Parathyroid adenoma (tissue), 2 donors: ENCODE data around the gene ACP5.

Experiments used
- H2AFZ ChIP-seq: fragments of 300-600 bp; sonication (generic); one replicate; pipeline ENCODE4 v1.7.0; 2017; ENCODE audit warnings: antibody characterized with exemption, mild to moderate bottlenecking
- H3K27ac ChIP-seq: fragments of 300-600 bp; sonication (generic); one replicate; pipeline ENCODE4 v1.7.0; 2017
- H3K27me3 ChIP-seq: fragments of 300-600 bp; sonication (generic); one replicate; pipeline ENCODE4 v1.7.0; 2017; ENCODE audit warnings: low read length; ENCODE audit not compliant: control insufficient read depth, insufficient read depth
- H3K36me3 ChIP-seq: fragments of 300-600 bp; sonication (generic); one replicate; pipeline ENCODE4 v1.7.0; 2017; ENCODE audit warnings: low read length; ENCODE audit not compliant: control insufficient read depth, insufficient read depth
- H3K4me1 ChIP-seq: fragments of 300-600 bp; sonication (generic); one replicate; pipeline ENCODE4 v1.7.0; 2017; ENCODE audit warnings: control low read depth
- H3K4me2 ChIP-seq: fragments of 300-600 bp; sonication (generic); one replicate; pipeline ENCODE4 v1.7.0; 2017; ENCODE audit warnings: low read length
- H3K4me3 ChIP-seq: fragments of 300-600 bp; sonication (generic); one replicate; pipeline ENCODE4 v1.7.0; 2017; ENCODE audit warnings: low read depth, low read length
- H3K79me2 ChIP-seq: fragments of 300-600 bp; sonication (generic); one replicate; pipeline ENCODE4 v1.7.0; 2017; ENCODE audit warnings: control low read depth
- H3K9ac ChIP-seq: fragments of 300-600 bp; sonication (generic); one replicate; pipeline ENCODE4 v1.7.0; 2017; ENCODE audit warnings: mild to moderate bottlenecking
- H3K9me3 ChIP-seq: fragments of 300-600 bp; sonication (generic); one replicate; pipeline ENCODE4 v1.7.0; 2017; ENCODE audit warnings: low read length; ENCODE audit not compliant: control insufficient read depth
- TF ChIP-seq, protein P1 (sequence below): fragments of 300-600 bp; sonication (generic); IDR thresholded peaks from one replicate; pipeline ENCODE4 v1.7.0; 2017; ENCODE audit warnings: antibody characterized with exemption, mild to moderate bottlenecking
- donor health status: primary hyperparathyroidism.

Gene ACP5

DNA sequence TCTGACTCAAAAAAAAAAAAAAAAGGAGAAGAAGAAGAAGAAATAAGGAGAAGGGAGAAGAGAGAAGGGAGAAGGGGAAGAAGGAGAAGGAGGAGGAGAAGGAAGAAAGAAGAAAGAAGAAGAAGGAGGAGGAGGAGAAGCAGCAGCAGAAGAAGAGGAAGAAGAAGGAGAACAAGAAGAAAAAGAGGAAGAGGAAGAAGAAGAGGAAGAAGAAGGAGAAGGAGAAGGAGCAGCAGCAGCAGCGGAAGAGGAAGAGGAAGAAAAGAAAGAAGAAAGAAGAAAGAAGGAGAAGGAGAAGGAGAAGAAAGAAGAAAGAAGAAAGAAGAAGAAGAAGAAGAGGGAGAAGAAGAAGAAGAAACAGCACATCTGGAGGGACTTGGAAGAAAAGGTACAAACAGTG, 42.9 kb downstream of the ACP5 start:
- Histone ChIP-seq H2AFZ (peak overlapping the region; percentile 22), H3K79me2 (no peaks in the 10 kb centered on the region), H3K4me1 (peaks cover 5% of the 10 kb centered on the region), H3K9me3 (no peaks in the 10 kb centered on the region), H3K4me2 (no peak overlapping the region), H3K4me3 (no peak overlapping the region), H3K27me3 (no peaks in the 10 kb centered on the region), H3K9ac (no peak overlapping the region), H3K36me3 (no peaks in the 10 kb centered on the region), H3K27ac (no peak overlapping the region)
- TF ChIP-seq, protein P1, sequence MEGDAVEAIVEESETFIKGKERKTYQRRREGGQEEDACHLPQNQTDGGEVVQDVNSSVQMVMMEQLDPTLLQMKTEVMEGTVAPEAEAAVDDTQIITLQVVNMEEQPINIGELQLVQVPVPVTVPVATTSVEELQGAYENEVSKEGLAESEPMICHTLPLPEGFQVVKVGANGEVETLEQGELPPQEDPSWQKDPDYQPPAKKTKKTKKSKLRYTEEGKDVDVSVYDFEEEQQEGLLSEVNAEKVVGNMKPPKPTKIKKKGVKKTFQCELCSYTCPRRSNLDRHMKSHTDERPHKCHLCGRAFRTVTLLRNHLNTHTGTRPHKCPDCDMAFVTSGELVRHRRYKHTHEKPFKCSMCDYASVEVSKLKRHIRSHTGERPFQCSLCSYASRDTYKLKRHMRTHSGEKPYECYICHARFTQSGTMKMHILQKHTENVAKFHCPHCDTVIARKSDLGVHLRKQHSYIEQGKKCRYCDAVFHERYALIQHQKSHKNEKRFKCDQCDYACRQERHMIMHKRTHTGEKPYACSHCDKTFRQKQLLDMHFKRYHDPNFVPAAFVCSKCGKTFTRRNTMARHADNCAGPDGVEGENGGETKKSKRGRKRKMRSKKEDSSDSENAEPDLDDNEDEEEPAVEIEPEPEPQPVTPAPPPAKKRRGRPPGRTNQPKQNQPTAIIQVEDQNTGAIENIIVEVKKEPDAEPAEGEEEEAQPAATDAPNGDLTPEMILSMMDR: no peak

DNA sequence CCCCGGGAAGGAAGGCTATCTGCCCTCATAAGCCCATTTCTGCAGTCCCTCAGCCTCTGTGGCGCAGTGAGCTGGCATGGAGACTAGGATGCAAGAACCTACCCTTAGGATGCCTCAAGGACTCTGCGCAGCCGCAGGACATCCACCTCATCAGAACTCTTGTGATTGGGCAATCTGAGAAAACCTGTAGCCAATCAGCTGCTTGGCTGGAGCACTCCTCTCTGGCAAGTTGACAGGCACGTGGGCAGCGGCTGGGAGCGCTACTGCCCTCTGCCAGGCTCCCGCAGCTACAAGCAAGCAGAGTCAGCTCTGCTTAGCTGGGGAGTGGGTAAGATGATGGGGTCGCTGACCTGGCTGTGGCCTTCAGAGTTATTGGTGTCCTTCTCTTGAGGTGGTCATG, 47.0 kb downstream of the ACP5 start:
- H3K79me2 ChIP-seq: peaks cover 29% of the 10 kb centered on the region
- no peaks in the 10 kb centered on the region for H3K9me3 ChIP-seq
- H3K4me1 ChIP-seq: peaks cover 5% of the 10 kb centered on the region
- no peak overlapping the region for H3K4me3 ChIP-seq
- H3K27me3 ChIP-seq: no peaks in the 10 kb centered on the region
- TF ChIP-seq, protein P1: peak; percentile 42
- H3K9ac ChIP-seq: no peak overlapping the region
- H3K36me3 ChIP-seq: no peaks in the 10 kb centered on the region
- H2AFZ ChIP-seq: peak overlapping the region; percentile 69
- H3K27ac ChIP-seq: peak overlapping the region; percentile 39
- H3K4me2 ChIP-seq: no peak overlapping the region

DNA sequence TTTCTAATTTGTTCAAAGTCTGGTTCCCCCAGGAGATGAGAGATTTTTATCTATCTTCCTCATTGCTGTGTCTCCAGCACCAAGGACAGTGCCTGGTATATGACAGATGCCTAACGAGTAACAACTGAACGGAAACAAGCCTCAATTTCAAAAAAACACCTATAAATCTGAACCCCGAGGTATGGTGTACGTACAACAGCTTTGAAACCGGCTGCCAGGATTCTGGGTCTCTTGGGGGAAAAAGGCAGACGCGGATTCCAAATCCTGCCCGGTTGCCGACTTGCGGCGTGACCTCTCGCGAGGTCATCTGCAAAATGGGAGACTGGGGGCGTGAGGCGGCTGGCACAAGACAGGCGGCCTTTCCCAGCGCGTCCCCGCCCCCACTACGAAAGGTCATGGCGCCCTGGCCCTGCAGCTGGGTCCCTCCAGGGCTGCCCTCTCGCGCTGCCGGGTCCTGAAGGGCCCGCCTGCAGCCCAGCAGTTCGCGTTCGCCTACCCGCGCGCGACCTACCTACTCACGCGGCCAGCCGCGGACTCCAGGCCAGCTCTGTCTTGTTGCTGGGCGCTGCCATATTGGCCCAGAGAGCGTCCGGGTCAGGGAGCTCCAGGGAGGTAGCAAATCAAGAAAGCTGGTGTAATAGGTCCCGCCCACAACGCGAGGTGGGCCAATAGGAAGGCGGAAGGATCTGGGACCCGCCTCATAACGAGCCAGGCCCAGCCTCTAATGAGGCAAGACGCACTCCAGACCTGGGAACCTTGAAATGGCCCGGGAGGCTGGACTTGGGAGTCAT, 48.7 kb downstream of the ACP5 start, which contains the start of gene ECSIT:
ECSIT (minus strand) TSS at position 584 of the 791 bp plus-strand sequence. CDS start 9,964 bp downstream, outside the sequence.
- TF ChIP-seq, protein P1: no peak
- peak within 1 kb of the TSS; percentile 74 for H2AFZ ChIP-seq
- H3K4me2 ChIP-seq: peak within 1 kb of the TSS; percentile 82
- peak within 1 kb of the TSS; percentile 89 for H3K4me3 ChIP-seq
- H3K27me3 ChIP-seq: no peaks in the 10 kb centered on the region
- peaks cover 5% of the 10 kb centered on the region for H3K4me1 ChIP-seq
- H3K9me3 ChIP-seq: no peaks in the 10 kb centered on the region
- H3K36me3 ChIP-seq: no peaks in the 10 kb centered on the region
- H3K27ac ChIP-seq: peak within 1 kb of the TSS; percentile 93
- H3K9ac ChIP-seq: peak within 1 kb of the TSS; percentile 67
- peaks cover 31% of the 10 kb centered on the region for H3K79me2 ChIP-seq
